NCI-H146 treated with DMSO at 0.1 percent for 48 hours (cell line): Measurements from ENCODE around the gene DDC.

Experiments
- DNase-seq: peaks from one replicate; lab custom pipeline; 2025; ENCODE audit not compliant: unreplicated experiment; lab: John Stamatoyannopoulos, UW

The DDC gene

GRCh38 chr7:50491943-50492342, 73.3 kb downstream of the DDC start:
- DNase-seq = no peak

GRCh38 chr7:50491209-50491608, 74.0 kb downstream of the DDC start:
- no peak for DNase-seq

DNA sequence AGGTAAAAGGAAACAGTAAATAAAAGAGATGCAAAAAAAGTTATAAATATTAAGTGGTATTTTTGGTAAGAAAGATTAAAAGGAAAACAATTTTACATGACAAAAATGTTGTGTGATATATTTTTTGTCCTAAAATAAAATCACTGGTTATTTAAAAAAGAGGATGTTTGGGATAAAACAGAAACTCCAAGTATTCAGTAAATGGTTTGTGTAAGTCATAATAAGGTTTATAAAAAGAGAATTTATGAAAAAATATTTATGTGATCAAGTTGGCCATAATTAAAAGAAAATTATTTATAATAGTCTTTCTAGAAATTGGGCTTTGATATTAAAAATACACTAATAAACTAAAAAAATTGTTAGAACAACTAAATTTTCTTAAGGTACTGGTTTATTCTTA, 76.8 kb downstream of the DDC start:
- no peak for DNase-seq

GRCh38 chr7:50486512-50486911, 78.7 kb downstream of the DDC start:
- DNase-seq = no peak

GRCh38 chr7:50481867-50482266, 83.3 kb downstream of the DDC start:
- no peak for DNase-seq

GRCh38 chr7:50480797-50481196, 84.4 kb downstream of the DDC start:
- no peak for DNase-seq

GRCh38 chr7:50479743-50480517, 85.3 kb downstream of the DDC start:
- DNase-seq = no peak

- DNase-seq = peak; percentile 11
These were observed 87.6 kb downstream of the DDC start for GRCh38 chr7:50477640-50478039.

DNA sequence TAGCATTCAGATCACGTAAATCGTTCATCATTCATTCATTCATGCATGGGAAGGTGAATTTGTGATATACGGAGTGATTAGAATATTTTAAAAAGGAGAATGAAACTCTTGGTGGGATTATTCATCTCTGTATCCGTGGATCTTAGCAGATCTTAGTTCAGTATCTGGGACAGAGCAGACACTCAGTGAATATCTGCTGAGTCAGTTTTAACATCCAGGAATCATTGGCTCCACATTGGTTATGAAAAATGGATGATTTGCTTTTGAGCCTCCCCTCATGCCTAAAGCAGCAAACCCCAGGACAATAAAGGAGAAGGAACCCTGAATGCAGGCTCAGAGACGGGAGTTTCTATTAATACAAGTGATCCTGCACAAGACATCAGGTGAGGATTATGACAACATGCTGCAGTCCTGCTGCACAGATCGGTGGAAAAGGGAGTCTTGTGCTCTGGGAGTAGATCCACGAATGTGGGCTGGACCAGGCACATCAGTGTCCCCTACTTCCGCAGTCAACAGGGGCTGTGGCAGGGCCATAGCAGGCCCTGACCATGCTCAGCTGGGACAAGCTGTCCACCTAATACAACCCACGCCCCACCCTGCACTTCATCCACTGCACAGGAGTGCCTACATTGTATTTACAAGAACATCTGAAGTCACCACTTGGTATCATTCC, 88.1 kb downstream of the DDC start:
- DNase-seq = no peak

DNA sequence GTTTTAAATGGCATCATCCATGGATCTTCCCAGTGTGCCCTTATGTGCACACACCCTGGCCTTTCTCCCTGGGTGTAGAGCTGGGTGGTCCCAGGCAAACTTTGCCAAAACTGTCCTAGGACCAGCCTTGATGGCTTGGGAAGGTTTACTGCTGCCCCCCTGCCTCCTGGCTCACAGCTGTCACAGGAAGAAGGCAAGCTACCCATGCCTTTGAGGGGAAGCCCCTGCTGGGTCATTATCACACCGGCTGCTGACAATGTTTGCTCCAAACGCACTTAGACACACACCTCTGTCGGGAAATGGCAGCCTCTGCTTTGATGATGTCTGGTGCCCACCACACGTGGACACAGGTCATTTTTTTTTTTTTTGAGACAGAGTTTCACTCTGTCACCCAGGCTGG, 89.9 kb downstream of the DDC start:
- DNase-seq = peak; percentile 73

DNA sequence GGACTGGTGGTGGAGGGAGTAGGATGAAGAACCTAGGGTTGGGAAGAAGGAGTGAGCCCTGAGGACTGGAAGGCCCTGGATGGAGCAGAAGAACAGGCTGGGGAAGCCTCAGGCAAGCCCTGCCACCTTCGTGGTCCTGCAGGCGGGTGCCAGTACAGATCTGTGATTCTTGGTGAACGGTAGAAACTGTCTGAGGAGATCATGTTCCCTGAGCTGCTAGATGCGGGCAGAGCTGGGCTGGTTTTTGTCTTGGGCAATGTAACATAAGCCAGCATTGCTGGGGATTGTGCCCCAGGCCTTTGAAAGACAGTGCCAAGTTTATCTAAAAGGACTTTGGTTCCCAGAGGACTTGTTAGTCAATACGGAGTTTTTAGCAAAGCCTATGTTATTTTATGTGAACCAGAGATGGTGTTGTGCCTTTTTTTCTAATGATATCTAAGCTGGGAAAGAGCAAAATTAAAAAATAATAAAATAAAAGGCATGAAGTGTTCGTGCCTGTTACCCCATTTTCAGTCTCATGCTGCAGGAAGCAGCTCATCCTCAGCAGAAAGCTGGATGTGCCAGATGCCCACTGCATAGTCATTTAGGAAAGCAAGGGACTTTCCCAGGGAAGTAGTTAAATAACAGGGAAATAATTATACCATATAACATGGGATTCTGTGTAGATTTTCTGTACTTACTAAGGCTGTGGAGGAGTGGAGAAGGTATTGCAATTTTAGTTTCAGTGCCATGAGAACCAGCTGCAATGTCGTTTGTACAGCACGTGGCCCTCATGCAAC, 90.6 kb downstream of the DDC start:
- no peak for DNase-seq

GRCh38 chr7:50473531-50473930, 91.7 kb downstream of the DDC start:
- DNase-seq = no peak

- no peak for DNase-seq
These were observed 92.8 kb downstream of the DDC start for GRCh38 chr7:50472427-50472826.

- no peak for DNase-seq
These were observed 93.2 kb downstream of the DDC start for GRCh38 chr7:50471970-50472369.

DNA sequence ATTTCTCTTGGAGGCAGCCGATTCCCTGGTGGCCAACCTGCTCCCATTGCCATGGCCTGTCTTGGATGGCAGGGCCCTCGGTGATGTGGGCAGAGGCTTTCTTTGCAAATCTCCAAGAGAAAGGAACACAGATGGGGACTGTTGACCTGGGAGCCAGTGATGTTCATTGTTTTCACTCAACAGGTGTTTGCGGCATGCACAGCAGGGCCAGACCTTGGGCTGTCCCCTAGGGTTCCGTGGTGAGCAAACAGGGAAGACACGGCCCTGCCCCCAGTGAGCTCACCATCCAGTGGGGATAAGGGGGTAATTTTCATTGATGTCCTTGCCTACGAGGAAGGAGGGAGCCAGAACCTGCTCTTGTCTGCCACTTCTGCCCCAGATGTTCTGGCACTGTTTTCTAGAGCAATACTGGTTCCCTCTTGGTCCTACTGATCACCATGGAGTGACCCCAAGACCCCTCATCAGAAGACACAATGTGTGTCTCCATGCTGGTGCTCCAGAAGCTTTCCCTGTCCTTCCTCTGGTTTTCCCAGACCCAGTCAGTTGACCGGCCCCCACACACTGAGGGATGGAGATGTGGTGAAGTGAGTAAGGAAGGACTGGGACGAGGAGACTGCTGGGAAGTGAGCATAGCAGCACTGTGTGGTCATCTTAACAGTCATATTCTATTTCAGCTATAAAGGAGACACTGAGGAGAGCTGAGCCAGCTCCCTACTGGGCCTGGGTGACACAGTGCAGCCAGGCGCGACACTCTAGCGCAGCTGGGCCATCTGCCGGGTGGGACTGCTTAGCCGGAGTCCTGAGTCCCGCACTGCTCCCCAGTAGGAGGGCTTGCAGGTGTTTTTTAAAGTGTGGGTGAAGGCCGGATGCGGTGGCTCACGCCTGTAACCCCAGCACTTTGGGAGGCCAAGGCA, 94.7 kb downstream of the DDC start:
- DNase-seq = peak; percentile 21

DNA sequence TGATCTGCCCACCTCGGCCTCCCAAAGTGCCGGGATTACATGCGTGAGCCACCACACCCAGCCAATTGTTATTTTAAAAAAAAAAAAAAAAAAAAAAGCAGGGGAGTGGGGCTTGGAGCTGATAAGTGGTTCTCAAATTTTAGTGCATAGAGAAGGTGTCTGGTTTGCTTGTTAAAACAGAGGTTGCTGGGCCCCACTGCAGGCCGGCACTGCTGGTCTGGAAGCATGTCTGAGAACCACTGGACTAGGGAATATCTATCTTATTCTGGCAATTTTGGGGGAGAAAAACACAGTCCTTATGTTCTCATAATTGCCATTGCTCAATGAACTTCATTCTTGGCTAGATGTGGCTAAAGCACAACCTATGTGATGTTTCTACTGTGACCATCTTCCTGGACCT, 96.0 kb downstream of the DDC start:
- DNase-seq = no peak

GRCh38 chr7:50467817-50468610, 97.2 kb downstream of the DDC start:
- DNase-seq = peak; percentile 10

DNA sequence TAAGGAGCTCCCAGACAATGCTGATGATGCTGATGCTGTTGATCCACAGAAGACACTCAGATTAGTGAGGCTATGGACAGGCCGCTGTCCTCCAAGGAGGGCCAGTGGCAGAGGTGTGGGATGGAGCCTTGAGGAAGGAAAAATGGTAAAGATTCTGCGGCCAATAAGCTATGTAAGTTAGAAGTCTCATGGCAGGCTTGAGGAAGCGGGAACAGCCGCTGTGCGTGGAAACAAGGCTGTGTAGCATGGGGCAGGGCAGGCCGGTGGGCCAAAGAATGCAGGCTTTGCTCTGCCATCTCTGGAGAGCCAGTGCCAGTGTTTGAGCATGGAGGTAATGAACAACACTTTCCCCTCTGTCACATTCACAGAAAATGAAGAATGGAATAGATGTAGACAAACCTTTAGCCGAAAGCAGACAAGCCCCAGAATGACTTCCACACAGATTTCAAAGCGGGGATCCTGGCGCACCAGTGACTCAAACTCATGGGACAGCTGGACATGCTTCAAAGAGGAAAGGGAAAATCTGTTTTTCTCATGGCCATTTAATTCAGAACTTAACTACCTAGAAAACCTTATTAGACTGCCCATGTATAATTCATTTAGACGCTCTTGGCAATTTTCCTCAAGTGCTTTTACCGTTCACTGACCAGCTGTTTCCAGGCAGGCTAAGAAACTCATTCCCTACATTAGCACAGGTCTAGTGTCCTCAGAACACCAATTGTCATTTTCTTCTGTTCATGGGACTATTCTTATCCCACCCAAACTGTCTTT, 98.2 kb downstream of the DDC start:
- DNase-seq = no peak

DNA sequence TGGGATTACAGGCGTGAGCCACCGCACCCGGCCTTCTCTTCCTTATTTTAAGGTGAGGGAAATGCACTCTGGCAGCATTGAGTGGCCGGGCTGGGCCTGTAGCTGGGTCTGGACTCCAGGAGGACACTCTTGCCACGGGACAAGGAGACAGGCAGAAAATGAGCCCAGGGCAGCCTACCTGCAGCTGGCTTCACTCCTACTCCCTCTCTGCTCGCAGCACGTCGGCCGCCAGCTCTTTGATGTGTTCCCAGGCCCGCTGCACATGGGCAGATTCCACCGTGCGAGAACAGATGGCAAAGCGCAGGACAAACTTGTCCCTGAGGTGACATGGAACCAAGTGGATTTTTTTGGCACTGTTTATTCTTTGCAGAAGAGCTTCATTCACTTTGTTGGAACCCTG, 102.2 kb downstream of the DDC start:
- DNase-seq = no peak
